NCI-H2081 treated with DMSO at 0.1 percent for 48 hours (cell line): Measurements from ENCODE around the gene ZMYM3.
A peak's percentile ranks its signal among the peaks of the same experiment; 100 is the strongest.
"Not testable (repeated sequence)": the region's sequence is repeated elsewhere in the genome, so short reads cannot be mapped to it uniquely, and the experiment has no call there.

Source experiments
- DNase-seq: peaks from one replicate; lab custom pipeline; 2025; lab: John Stamatoyannopoulos, UW

ZMYM3 gene

GRCh38 chrX:71254092-71254963 is at the start of gene ZMYM3:
Gene ZMYM3 (minus strand): TSS chrX:71254140. CDS start chrX:71253255, 885 bp downstream.
- peak; percentile 33 for DNase-seq

DNA sequence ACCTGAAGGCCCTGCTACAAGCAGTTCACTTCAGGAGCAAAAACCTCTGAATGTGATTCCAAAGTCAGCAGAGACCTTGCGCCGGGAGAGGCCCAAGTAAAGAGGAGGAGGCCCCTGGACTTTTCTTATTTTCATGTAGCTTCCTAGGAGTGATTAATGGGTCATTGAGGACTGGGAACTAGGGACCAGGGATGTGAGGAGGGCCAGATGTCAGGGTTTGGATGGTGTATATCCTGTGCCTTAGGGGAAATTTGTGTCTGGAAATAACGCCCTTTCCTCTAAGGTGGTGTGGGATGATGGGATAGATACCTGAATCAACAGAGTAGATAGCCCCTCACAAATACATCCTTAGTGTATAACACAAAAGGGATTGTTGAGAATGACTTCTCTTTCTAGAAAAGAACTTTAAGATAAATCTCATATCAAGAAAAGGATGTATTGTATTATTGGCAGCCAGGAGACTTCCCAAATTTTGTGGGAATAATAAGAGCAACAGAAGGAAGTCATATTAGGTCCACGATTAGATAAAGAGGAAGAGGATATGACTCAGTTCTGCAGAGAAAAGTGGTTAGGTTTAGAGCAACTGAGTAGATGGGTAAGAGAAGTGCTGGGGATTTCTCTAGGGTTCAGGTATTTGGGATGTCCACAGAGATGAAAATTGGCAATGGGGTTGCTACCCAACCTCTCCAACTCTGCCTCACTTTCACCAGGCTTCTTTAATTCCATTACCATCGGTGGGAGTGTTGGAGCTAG is 48.7 kb upstream of the ZMYM3 start:
- DNase-seq = no peak

GRCh38 chrX:71301195-71301924 is 47.4 kb upstream of the ZMYM3 start, which contains the start of gene ITGB1BP2:
Gene ITGB1BP2 (plus strand): TSS chrX:71301750. CDS start chrX:71301807, 57 bp downstream.
- no peak for DNase-seq

DNA sequence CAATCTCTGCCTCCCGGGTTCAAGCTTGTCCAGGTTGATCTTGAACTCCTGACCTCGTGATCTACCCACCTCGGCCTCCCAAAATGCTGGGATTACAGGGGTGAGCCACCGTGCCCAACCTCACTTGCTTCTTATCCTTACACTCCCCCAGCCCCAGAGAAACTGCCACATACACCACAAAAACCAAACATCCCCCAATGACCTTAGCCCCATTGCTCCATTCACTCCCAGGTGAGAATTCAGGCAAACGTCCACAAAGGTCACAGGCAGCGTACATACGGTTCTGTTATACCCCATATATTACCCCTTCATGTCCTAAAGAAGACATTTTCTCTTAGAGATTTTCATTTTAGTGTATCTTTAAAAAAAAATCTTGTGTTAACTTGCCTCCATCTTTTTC is 46.6 kb upstream of the ZMYM3 start:
- DNase-seq = not testable (repeated sequence)

DNA sequence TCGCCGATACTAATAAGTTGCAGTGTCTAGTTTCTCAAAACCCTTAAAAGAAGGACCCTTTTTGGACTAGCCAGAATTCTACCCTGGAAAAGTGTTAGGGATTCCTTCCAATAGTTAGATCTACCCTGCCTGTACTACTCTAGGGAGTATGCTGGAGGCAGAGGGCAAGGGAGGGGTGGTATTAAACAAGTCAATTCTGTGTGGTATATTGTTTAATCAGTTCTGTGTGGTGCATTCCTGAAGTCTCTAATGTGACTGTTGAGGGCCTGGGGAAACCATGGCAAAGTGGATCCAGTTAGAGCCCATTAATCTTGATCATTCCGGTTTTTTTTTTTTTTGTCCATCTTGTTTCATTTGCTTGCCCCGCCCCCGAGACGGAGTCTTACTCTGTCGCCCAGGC is 46.1 kb upstream of the ZMYM3 start:
- not testable (repeated sequence) for DNase-seq

DNA sequence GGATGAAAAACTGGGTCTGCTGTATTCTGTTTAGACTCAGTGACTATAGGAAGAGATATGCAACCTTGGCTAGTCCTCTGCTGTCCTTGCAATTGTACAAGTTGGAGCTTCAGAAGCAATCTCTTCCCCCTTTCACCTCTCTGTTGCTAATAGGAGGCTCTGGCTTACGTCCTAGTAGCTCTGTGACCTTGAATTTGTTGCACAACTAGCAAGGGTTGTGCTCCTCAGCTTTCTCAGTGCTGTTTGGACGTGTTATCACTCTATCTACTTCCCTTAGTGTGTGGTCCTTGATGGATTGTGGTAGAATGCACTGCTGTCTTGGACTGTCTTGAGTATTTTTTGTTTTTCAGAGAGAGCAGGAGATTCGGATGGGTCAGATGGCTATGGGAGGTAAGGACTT is 44.2 kb upstream of the ZMYM3 start:
- DNase-seq = no peak

DNA sequence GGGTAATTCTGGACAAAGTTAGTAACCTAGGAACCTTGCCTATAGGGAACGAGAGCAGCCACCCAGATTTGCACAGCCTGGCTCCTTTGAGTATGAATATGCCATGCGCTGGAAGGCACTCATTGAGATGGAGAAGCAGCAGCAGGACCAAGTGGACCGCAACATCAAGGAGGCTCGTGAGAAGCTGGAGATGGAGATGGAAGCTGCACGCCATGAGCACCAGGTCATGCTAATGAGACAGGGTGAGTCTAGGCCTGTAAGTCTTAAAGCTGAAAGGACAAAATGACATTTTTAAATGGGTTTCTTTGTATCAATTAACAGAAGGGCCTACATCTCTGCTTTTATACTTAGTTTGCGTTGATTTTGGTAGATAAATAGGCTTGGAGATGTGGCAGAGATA is 42.9 kb upstream of the ZMYM3 start:
- DNase-seq = no peak

DNA sequence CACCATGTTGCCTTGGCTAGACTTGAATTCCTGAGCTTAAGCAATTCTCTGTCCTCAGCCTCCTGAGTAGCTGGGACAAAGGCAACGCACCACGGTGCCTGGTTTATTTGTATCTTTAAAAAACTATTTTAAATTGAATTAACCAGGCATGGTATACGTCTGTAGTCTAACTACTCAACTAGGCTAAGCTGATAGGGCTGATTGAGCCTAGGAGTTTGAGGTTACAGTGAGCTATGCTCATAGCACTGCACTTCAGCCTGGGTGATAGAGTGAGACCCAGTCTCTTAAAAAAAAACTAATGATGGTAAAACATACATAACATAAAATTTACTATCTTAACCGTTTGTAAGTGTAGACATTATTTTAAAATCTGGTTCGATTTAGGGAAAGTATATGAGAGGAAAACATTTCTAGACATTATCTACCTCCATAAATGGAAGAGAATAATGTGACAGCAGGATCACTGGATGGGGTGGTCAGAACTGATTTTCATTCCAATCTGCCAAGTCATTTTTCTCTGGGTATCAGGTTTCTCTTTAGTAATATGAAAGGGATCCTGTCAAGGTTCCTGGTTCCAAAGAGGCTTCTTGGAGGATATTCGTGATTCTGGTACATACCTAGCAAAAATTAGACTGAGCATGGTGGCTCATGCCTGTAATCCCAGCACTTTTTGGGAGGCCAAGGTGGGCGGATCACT is 38.9 kb upstream of the ZMYM3 start:
- no peak for DNase-seq

GRCh38 chrX:71291381-71291780 is 37.4 kb upstream of the ZMYM3 start:
- no peak for DNase-seq

- no peak for DNase-seq
These were observed 32.0 kb upstream of the ZMYM3 start for GRCh38 chrX:71285929-71286328.

DNA sequence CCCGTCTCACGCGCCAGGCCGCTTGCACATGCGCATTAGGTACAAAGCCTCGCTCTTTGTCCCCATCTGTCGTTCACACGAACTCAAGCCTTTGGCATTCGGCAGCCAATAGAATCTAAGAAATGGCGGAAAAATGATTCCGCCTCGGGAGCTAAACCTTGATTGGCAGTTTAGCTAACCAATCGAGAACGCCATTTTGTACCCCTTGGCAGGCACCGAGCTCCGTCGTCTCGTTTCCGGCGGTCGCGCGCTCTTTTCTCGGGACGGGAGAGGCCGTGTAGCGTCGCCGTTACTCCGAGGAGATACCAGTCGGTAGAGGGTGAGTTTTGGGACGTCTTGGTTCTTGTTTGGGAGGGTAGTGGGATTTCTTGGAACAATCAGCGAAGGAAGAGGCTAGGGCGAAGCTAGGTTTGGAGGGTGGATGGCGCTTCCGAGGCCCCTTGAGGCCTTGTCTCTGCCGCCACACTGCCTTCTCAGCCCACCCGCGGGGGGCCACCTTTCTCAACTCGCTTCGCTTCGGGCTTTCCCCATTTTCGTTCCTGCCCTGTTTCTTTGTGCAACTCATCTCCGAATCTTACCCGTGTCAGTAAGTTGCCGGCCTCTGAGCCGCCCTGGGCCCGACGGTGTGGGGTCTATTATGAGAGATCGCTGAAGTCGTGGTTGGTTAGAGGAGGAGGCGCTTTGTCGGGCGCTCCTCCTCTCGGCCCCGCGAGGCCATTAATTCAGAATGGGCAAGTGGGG is 29.6 kb upstream of the ZMYM3 start, which contains the start of gene NONO:
NONO (plus strand) TSS at position 233 of the 741 bp plus-strand sequence. CDS start 7,003 bp downstream, outside the sequence.
- peak; percentile 95 for DNase-seq

DNA sequence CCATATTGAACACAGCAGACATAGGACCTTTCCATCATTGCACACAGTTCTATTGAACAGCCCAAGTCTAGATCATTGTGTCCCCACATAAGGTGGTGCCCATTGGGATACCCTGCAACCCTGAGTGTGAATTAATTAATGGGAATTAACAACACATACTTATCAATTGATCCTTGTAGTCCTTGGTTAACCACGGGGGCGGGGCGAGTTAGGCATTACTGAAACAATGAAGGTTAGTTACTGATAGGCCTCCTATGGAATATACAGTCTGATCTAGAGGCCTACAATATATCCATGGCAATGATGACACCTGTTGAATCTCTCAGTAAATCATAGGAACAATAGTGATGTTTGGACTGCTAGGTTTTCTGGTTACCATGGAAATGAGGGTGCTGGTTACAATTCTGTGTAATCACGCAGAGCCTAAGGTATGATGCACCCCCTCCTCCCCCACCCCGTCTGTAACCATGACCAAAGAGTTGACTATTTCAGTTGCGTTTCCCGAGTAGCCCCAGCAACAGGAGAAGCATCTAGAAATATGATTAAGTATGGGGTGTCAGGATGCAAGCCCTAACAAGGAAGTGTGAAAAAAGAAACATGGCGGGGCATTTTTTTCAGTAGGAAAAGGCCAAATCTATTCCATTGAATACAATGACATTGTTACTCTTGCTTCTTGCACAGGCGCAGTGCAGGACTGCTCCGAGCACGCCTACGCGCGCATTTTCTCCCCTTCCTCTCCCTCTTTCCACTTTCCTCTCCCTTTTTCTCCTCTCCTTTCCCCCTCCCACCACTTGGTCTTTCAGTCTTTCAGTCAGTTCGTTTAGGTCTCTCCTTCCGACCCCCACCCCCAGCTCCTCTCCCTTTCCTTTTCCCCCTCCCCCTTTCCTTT is 28.8 kb upstream of the ZMYM3 start:
- no peak for DNase-seq

GRCh38 chrX:71281300-71281699 is 27.4 kb upstream of the ZMYM3 start:
- DNase-seq = not testable (repeated sequence)

DNA sequence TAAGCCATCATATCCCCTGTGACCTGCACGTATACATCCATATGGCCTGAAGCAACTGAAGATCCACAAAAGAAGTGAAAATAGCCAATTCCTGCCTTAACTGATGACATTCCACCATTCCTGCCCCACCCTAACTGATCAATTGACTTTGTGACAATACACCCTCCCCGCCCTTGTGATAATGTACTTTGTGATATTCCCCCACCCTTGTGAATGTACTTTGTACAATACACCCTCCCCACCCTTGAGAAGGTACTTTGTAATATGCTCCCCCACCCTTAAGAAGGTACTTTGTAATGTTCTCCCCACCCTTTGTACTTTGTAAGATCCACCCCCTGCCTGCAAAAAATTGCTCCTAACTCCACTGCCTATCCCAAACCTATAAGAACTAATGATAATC is 18.4 kb upstream of the ZMYM3 start:
- not testable (repeated sequence) for DNase-seq

GRCh38 chrX:71269801-71270395 is 16.0 kb upstream of the ZMYM3 start:
- DNase-seq = no peak

DNA sequence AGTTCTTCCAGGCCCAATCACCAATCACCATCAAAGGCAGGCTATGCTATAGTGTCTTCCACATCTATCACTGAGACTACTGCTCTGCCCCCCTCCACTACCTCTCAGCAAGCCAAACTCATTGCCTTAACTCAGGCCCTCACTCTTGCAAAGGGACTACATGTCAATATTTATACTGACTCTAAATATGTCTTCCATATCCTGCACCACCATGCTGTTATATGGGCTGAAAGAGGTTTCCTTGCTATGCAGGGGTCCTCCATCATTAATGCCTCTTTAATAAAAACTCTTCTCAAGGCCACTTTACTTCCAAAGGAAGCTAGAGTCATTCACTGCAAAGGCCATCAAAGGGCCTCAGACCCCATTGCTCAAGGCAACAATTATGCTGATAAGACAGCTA is 14.7 kb upstream of the ZMYM3 start:
- not testable (repeated sequence) for DNase-seq

DNA sequence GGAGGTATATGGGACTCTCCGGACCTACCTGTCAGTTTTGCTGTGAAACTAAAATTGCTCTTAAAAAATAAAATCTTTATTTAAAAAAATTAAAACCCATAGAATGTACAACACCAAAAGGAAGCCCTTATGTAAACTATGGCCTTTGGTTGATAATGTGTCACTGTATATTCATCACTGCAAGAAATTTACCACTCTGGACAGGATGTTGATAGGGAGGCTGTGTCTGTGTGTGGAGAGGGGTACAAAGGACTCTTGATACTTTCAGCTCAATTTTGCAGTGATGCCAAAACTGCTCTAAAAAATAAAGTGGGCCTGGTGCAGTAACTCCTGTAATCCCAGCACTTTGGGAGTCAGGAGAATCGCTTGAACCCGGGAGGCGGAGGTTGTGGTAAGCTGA is 2.9 kb upstream of the ZMYM3 start:
- DNase-seq = no peak

DNA sequence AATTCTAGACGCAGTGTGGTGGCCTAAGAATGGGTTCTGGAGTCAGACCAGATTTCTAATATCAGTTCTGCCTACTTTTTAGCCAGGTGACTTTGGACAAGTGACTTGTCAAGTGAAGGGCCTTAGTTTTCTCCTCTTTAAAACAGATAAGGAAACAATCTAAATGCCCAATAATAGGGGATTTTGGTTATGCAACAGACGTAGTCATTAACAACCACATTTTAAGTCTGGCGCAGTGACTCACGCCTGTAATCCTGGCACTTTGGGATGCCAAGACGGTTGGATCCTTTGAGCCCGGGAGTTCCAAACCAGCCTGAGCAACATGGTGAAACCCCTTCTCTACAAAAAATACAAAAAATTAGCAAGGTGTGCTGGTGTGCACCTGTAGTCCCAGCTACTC is 2.1 kb upstream of the ZMYM3 start:
- no peak for DNase-seq
